K562 (cell line): ENCODE measurements around the gene NDUFB8. TPM values are rescaled to one million over a fixed set of nuclear protein-coding genes. Genes with fewer than 3 reads are reported as not detected.

Experiments
- ATAC-seq: fragments of 200-7000 bp; cut with Tn5 transposase; 3 replicates; pipeline ENCODE4 v1.9.1; 2020; ENCODE audit warnings: moderate library complexity
- BruUV-seq: library from RNA; stranded (reverse); fragments of 400-500 nt; replicated peaks from 2 replicates; lab custom pipeline; 2021; lab: Mats Ljungman, UMichigan
- CTCF ChIA-PET: fragments of 300-600 bp; formaldehyde crosslinking; extraction: SDS; loops from one replicate; lab custom pipeline; 2021; ENCODE audit warnings: low intra/inter-chr PET ratio; lab: Yijun Ruan, JAX
- POLR2A ChIA-PET: fragments of 300-600, 350-650 bp; sonication (Branson Sonifier 250); formaldehyde crosslinking; extraction: SDS; loops from one replicate; lab custom pipeline; 2021; ENCODE audit warnings: antibody characterized with exemption, inconsistent platforms; lab: Yijun Ruan, JAX
- DNase-seq, 4 experiments: peaks; one replicate each; pipeline versions ENCODE4 v3.0.0 to v3.0.0-alpha.2; 2011 to 2018; ENCODE audit warnings: low spot score in 3 of 4, mixed read lengths in 3 of 4; ENCODE audit errors: extremely low read depth in 1 of 4
- FAIRE-seq: peaks from 2 replicates; lab custom pipeline; 2011; peaks lifted over from hg19 to GRCh38; lab: Jason Lieb, UNC
- H2AFZ ChIP-seq: 2 replicates; pipeline ENCODE4 v1.6.0; 2011; ENCODE audit warnings: low read depth, low read length, control low read depth, inconsistent platforms
- H3K27ac ChIP-seq: fragments of 200-600 bp; 3 replicates; pipeline ENCODE4 v1.8.0; 2011; ENCODE audit warnings: low read depth, mild to moderate bottlenecking, control low read depth, inconsistent platforms, low read length, moderate library complexity, mixed read lengths; ENCODE audit errors: extremely low read depth
- H3K27me3 ChIP-seq, 2 experiments: fragments of 300-600 bp in 1 of 2; 2 replicates in 1 of 2; 3 replicates in 1 of 2; pipeline versions ENCODE4 v1.6.0 to v1.8.0; 2011; ENCODE audit warnings: inconsistent platforms in 2 of 2, low read length in 2 of 2, mild to moderate bottlenecking in 1 of 2, mixed read lengths in 1 of 2, moderate library complexity in 1 of 2; ENCODE audit not compliant: control insufficient read depth in 2 of 2, insufficient read depth in 2 of 2
- H3K36me3 ChIP-seq: fragments of 300-600 bp; 3 replicates; pipeline ENCODE4 v1.8.0; 2011; ENCODE audit warnings: mild to moderate bottlenecking, low read length, inconsistent platforms; ENCODE audit not compliant: control insufficient read depth, insufficient read depth
- H3K4me1 ChIP-seq, 2 experiments: fragments of 200-600 bp in 1 of 2; replicated peaks in 1 of 2; 2 replicates in 1 of 2; 3 replicates in 1 of 2; pipeline versions ENCODE4 v1.5.1 to v1.8.0; 2011; ENCODE audit warnings: inconsistent platforms in 2 of 2, low read length in 2 of 2, mild to moderate bottlenecking in 1 of 2, mixed read lengths in 1 of 2, moderate library complexity in 1 of 2; ENCODE audit not compliant: control insufficient read depth in 2 of 2, insufficient read depth in 2 of 2
- H3K4me2 ChIP-seq: 2 replicates; pipeline ENCODE4 v1.6.1; 2011; ENCODE audit warnings: low read length, control low read depth, inconsistent platforms, mixed read lengths; ENCODE audit not compliant: insufficient read depth
- H3K4me3 ChIP-seq: fragments of 200-600 bp; sonication (generic), shearing (Covaris generic); 2 replicates; pipeline ENCODE4 v1.5.1; 2016; ENCODE audit warnings: control low read depth, inconsistent platforms
- H3K79me2 ChIP-seq: fragments of 200-600 bp; 3 replicates; pipeline ENCODE4 v1.8.0; 2011; ENCODE audit warnings: low read length, inconsistent platforms; ENCODE audit not compliant: control insufficient read depth, insufficient read depth
- H3K9ac ChIP-seq, 2 experiments: 2 replicates each; pipeline versions ENCODE4 v1.6.0 to v1.6.1; 2011; ENCODE audit warnings: low read depth in 2 of 2, low read length in 2 of 2, control low read depth in 1 of 2, inconsistent platforms in 1 of 2, mild to moderate bottlenecking in 1 of 2, mixed read lengths in 1 of 2; ENCODE audit not compliant: insufficient read depth in 1 of 2
- H3K9me1 ChIP-seq: one replicate; pipeline ENCODE4 v1.6.0; 2011; ENCODE audit warnings: inconsistent platforms, mild to moderate bottlenecking, low read length, moderate library complexity; ENCODE audit not compliant: control insufficient read depth, insufficient read depth
- H3K9me3 ChIP-seq: replicated peaks from 2 replicates; pipeline ENCODE4 v1.5.1; 2011; ENCODE audit warnings: low read depth, low read length, inconsistent platforms; ENCODE audit not compliant: control insufficient read depth, insufficient read depth
- H4K20me1 ChIP-seq: replicated peaks from 2 replicates; pipeline ENCODE4 v1.6.1; 2011; ENCODE audit warnings: low read length, inconsistent platforms, mixed read lengths; ENCODE audit not compliant: control insufficient read depth, insufficient read depth
- BMI1 ChIP-seq: fragments of 150-350 bp; IDR thresholded peaks from 2 replicates; pipeline ENCODE4 v1.6.1; 2014; ENCODE audit warnings: low read length
- RUNX1 ChIP-seq: sonication (generic); IDR thresholded peaks from 2 replicates; pipeline ENCODE4 v1.6.1; 2016; ENCODE audit warnings: antibody characterized with exemption, low read depth
- ZBTB11 ChIP-seq, 3 experiments: fragments of 200-800 bp in 1 of 3; fragments of 250-450 bp in 1 of 3; fragments of 450-650 bp in 1 of 3; sonication (Bioruptor Pico) in 1 of 3; sonication (Bioruptor generic) in 1 of 3; formaldehyde crosslinking in 1 of 3; IDR thresholded peaks; 2 replicates each; pipeline versions ENCODE4 v1.6.1 to v1.8.0; 2016 to 2022; ENCODE audit warnings: mild to moderate bottlenecking in 2 of 3, missing genetic modification characterization in 2 of 3, missing compliant biosample characterization in 1 of 3, moderate library complexity in 1 of 3
- ZBTB17 ChIP-seq: fragments of 450-650 bp; formaldehyde crosslinking; IDR thresholded peaks from 2 replicates; pipeline ENCODE4 v1.4.0; 2020; ENCODE audit warnings: mild to moderate bottlenecking
- ZFP36 ChIP-seq: fragments of 150-350 bp; IDR thresholded peaks from 2 replicates; pipeline ENCODE4 v1.6.1; 2018; ENCODE audit warnings: low read length, low read depth; ENCODE audit not compliant: partially characterized antibody
- ZNF143 ChIP-seq: sonication (generic); formaldehyde crosslinking; IDR thresholded peaks from 2 replicates; pipeline ENCODE4 v1.9.0; 2022; ENCODE audit warnings: mild to moderate bottlenecking, missing genetic modification reagents
- WGBS: fragments of 100-300 bp; shearing (Covaris generic); methylation state at CpG from one replicate; pipeline ENCODE4 v1.1.6; 2016; ENCODE audit warnings: low coverage, mixed read lengths; ENCODE audit not compliant: insufficient coverage; ENCODE audit errors: missing lambda C conversion rate; 5-methylcytosine and 5-hydroxymethylcytosine counted together
- in situ Hi-C: fragments of 300-500 bp; cut with MboI; formaldehyde crosslinking; loops from 4 replicates; pipeline ENCODE4 v1.15.0; 2018; ENCODE audit warnings: inconsistent platforms, mixed read lengths
- intact Hi-C: fragments of 100-400 bp; cut with micrococcal nuclease; formaldehyde crosslinking; loops from 2 replicates; pipeline ENCODE4 v1.14.2; 2022
- polyA plus RNA-seq, 8 experiments: library from polyadenylated mRNA; depleted of rRNA in 4 of 8; stranded (reverse) in 5 of 8; unstranded in 3 of 8; fragments of >200 nt; fragmentation: Nextera tagmentation in 2 of 8; fragmentation: Illumina TruSeq in 1 of 8; extraction: Ambion mirVana in 2 of 8; extraction: Trizol in 1 of 8; gene quantifications; 2 replicates each; pipeline versions ENCODE4 v1.2.1 to v1.2.3, GENCODE V29; 2011 to 2014; ENCODE audit warnings: inconsistent platforms in 1 of 8, missing spikeins in 1 of 8
- total RNA-seq, 7 experiments: library from RNA; depleted of rRNA in 6 of 7; stranded (reverse); fragments of >200 nt in 6 of 7; fragmentation: Illumina TruSeq in 2 of 7; extraction: Trizol in 2 of 7; gene quantifications; 2 replicates each; pipeline versions ENCODE4 v1.2.1 to v1.2.3, GENCODE V29; 2011 to 2021; ENCODE audit warnings: low replicate concordance in 1 of 7
- TF ChIP-seq, protein P1 (sequence below): sonication (generic); formaldehyde crosslinking; IDR thresholded peaks from 2 replicates; pipeline ENCODE4 v1.8.0; 2023; ENCODE audit warnings: missing genetic modification reagents, mild to moderate bottlenecking, borderline replicate concordance

Gene NDUFB8
- total and polyA plus RNA-seq, 9 of the 15 experiments (the other 6 are each of a cell fraction or from before 2014, with no cell fraction given) = 131 to 360 (median 199) TPM

GRCh38 chr10:100553929-100554328, 24.3 kb upstream of the NDUFB8 start (continued):
- no peak for TF ChIP-seq BMI1
- no peak for TF ChIP-seq ZBTB11 (CRISPR knock-in tag; IDR thresholded peaks at IDR 0.05)
- no peak for TF ChIP-seq ZFP36

GRCh38 chr10:100551738-100552137, 22.1 kb upstream of the NDUFB8 start:
- WGBS = 56% methylated on average over 5 of the region's 5 CpGs
- in situ Hi-C loops = loop anchor here (10.0 to 25.0 kb wide), 2 partner anchors 311 to 463 kb away; no protein-coding TSS in a partner anchor

More at GRCh38 chr10:100551738-100552137, 22.1 kb upstream of the NDUFB8 start:
- intact Hi-C loops = no loop called here
- Histone ChIP-seq H3K27ac (no peak overlapping the region), H2AFZ (no peak overlapping the region), H3K79me2 (no peaks in the 10 kb centered on the region), H4K20me1 (no peaks in the 10 kb centered on the region), H3K27me3 (no peaks in the 10 kb centered on the region), H3K36me3 (peaks cover 27% of the 10 kb centered on the region; the same call in 2 of the 3 replicates), H3K9ac (no peak overlapping the region), H3K9me1 (no peaks in the 10 kb centered on the region), H3K4me1 (no peaks in the 10 kb centered on the region), H3K4me2 (no peak overlapping the region), H3K9me3 (no peaks in the 10 kb centered on the region), H3K4me3 (no peak overlapping the region)
- TF ChIP-seq ZBTB17 (CRISPR knock-in tag) (no peak), RUNX1 (no peak), ZNF143 (no peak)
- TF ChIP-seq, protein P1, sequence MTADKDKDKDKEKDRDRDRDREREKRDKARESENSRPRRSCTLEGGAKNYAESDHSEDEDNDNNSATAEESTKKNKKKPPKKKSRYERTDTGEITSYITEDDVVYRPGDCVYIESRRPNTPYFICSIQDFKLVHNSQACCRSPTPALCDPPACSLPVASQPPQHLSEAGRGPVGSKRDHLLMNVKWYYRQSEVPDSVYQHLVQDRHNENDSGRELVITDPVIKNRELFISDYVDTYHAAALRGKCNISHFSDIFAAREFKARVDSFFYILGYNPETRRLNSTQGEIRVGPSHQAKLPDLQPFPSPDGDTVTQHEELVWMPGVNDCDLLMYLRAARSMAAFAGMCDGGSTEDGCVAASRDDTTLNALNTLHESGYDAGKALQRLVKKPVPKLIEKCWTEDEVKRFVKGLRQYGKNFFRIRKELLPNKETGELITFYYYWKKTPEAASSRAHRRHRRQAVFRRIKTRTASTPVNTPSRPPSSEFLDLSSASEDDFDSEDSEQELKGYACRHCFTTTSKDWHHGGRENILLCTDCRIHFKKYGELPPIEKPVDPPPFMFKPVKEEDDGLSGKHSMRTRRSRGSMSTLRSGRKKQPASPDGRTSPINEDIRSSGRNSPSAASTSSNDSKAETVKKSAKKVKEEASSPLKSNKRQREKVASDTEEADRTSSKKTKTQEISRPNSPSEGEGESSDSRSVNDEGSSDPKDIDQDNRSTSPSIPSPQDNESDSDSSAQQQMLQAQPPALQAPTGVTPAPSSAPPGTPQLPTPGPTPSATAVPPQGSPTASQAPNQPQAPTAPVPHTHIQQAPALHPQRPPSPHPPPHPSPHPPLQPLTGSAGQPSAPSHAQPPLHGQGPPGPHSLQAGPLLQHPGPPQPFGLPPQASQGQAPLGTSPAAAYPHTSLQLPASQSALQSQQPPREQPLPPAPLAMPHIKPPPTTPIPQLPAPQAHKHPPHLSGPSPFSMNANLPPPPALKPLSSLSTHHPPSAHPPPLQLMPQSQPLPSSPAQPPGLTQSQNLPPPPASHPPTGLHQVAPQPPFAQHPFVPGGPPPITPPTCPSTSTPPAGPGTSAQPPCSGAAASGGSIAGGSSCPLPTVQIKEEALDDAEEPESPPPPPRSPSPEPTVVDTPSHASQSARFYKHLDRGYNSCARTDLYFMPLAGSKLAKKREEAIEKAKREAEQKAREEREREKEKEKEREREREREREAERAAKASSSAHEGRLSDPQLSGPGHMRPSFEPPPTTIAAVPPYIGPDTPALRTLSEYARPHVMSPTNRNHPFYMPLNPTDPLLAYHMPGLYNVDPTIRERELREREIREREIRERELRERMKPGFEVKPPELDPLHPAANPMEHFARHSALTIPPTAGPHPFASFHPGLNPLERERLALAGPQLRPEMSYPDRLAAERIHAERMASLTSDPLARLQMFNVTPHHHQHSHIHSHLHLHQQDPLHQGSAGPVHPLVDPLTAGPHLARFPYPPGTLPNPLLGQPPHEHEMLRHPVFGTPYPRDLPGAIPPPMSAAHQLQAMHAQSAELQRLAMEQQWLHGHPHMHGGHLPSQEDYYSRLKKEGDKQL (CRISPR knock-in tag) = no peak
- FAIRE-seq (no peak), DNase-seq (no peak), ATAC-seq (peak; percentile 34; the same call in 2 of the 3 replicates)
- CTCF ChIA-PET = no interaction called here
- no TSS peak for BruUV-seq
- POLR2A ChIA-PET = interaction anchor here (0.6 to 1.8 kb wide), 3 partner anchors 11 to 795 kb away, joined by 3 to 6 read pairs (median 5); no protein-coding TSS in a partner anchor
